ENCODE data around the gene TPR. TPM values are rescaled to one million over a fixed set of nuclear protein-coding genes. Genes with fewer than 3 reads are reported as not detected.

Gene TPR
- polyA plus RNA-seq, 1 of the 3 experiments (the other 2 are of a cell fraction) = 37.5 TPM

GRCh38 chr1:186311375-186312051, 63.5 kb downstream of the TPR start:
- no peaks in the 10 kb centered on the region for H3K27me3 ChIP-seq (ENCODE audit: insufficient read depth)
- ChIA-PET CTCF (interaction anchor here (1.1 kb wide), 1 partner anchor 10 kb away, joined by 4 read pairs; no protein-coding TSS in a partner anchor), POLR2A (no interaction called here)
- H3K4me2 ChIP-seq = no peak overlapping the region
- peaks cover 7% of the 10 kb centered on the region for H3F3A ChIP-seq (replicated peaks; ENCODE audit: insufficient read depth)
- 98% methylated on average over 3 of the region's 3 CpGs for WGBS (ENCODE audit: low lambda C conversion rate)
- no peaks in the 10 kb centered on the region for H3K79me2 ChIP-seq (ENCODE audit: insufficient read depth)
- no peaks in the 10 kb centered on the region for H3K9me3 ChIP-seq
- no peak overlapping the region for H3K27ac ChIP-seq (ENCODE audit: low read depth in 2 of 2, low read length in 1 of 2)
- H3K9ac ChIP-seq = no peak overlapping the region
- no peak overlapping the region for H2AFZ ChIP-seq (ENCODE audit: low read depth)
- no peak overlapping the region for H3K4me3 ChIP-seq (ENCODE audit: low read depth in 2 of 2, low read length in 1 of 2)
- H3K9me2 ChIP-seq = no peaks in the 10 kb centered on the region
- no peak for TF ChIP-seq FOXM1 (IDR thresholded peaks at IDR 0.05; ENCODE audit: low read depth)
- no peak for TF ChIP-seq GATA2 (CRISPR knock-in tag; IDR thresholded peaks at IDR 0.05)
- no peak for TF ChIP-seq IRF3 (IDR thresholded peaks at IDR 0.05; ENCODE audit: low read depth, low read length)
- TF ChIP-seq PBX3 (IDR thresholded peaks at IDR 0.05) = no peak
- TF ChIP-seq TAF1 (IDR thresholded peaks at IDR 0.05; ENCODE audit: borderline replicate concordance, low read depth, low read length) = no peak
- no peak for TF ChIP-seq TCF12 (IDR thresholded peaks at IDR 0.05)
- no peak for TF ChIP-seq FOXJ3 (CRISPR knock-in tag; IDR thresholded peaks at IDR 0.05)
- TF ChIP-seq YY1 (IDR thresholded peaks at IDR 0.05; ENCODE audit: low read depth) = no peak
- no peak for TF ChIP-seq RXRA (IDR thresholded peaks at IDR 0.05; ENCODE audit: borderline replicate concordance, low read depth)
- TF ChIP-seq GABPA (IDR thresholded peaks at IDR 0.05; ENCODE audit: low read depth) = no peak
- no peak for TF ChIP-seq CTCF (IDR thresholded peaks at IDR 0.05)
- no peak for TF ChIP-seq USF2 (IDR thresholded peaks at IDR 0.05; ENCODE audit: borderline replicate concordance, low read depth, low read length)
- TF ChIP-seq POLR2AphosphoS5 (IDR thresholded peaks at IDR 0.05; ENCODE audit: low read depth, low read length) = no peak
- TF ChIP-seq USF1 (IDR thresholded peaks at IDR 0.05; ENCODE audit: borderline replicate concordance, low read depth) = no peak
- no peak for TF ChIP-seq FOSL2 (IDR thresholded peaks at IDR 0.05; ENCODE audit: borderline replicate concordance, low read depth)
- no peak for TF ChIP-seq MEF2A (IDR thresholded peaks at IDR 0.05; ENCODE audit: borderline replicate concordance, low read depth)
- no peak for TF ChIP-seq NFIC (IDR thresholded peaks at IDR 0.05; ENCODE audit: borderline replicate concordance)
- TF ChIP-seq CHD2 (IDR thresholded peaks at IDR 0.05; ENCODE audit: low read length, partially characterized antibody) = no peak
- no peak for TF ChIP-seq SIN3A (IDR thresholded peaks at IDR 0.05; ENCODE audit: borderline replicate concordance, low read depth, low read length)
- no peaks in the 10 kb centered on the region for H3K4me1 ChIP-seq (ENCODE audit: control insufficient read depth in 1 of 2, insufficient read depth in 2 of 2, low read depth in 1 of 2, low read length in 1 of 2)
- peaks cover 48 to 57% of the 10 kb centered on the region in 2 experiments for H3K36me3 ChIP-seq (replicated peaks in 1 of 2; ENCODE audit: control insufficient read depth in 1 of 2, insufficient read depth in 2 of 2, low read length in 1 of 2)
- DNase-seq = no peak
- no peaks in the 10 kb centered on the region for H4K20me1 ChIP-seq (ENCODE audit: insufficient read depth)
